Measurements from ENCODE around the gene B3GNT4. TPM values are rescaled to one million over a fixed set of nuclear protein-coding genes. Genes with fewer than 3 reads are reported as not detected.

B3GNT4 gene
- total and polyA plus RNA-seq, 2 of the 8 experiments (the other 6 are each of a cell fraction or from before 2014, with no cell fraction given): 1.1 to 1.4 TPM

DNA sequence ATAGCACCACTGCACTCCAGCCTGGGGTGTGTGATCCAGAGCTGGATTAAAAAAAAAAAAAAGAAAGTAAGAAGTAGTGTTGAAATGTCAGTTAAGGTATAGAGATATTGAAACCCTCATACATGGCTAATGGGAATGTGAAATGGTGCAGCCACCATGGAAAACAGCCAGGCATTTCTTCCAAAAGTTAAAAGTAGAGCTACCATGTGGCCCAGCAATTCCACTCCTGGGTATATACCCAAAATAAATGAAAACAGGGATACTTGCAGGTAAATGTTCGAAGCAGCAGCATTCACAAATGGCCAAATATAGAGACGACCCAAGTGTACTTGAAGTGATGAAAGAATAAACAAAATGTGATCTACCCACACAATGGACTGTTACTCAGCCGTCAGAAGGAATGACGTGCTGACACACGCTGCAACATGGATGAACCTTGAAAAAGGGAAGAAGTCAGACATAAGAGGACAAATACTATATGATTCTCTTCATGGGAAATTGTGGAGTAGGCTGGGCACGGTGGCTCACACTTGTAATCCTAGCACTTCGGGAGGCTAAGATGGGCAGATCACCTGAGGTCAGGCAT, 44.7 kb upstream of the B3GNT4 start (continued):
- TF ChIP-seq, protein P1, sequence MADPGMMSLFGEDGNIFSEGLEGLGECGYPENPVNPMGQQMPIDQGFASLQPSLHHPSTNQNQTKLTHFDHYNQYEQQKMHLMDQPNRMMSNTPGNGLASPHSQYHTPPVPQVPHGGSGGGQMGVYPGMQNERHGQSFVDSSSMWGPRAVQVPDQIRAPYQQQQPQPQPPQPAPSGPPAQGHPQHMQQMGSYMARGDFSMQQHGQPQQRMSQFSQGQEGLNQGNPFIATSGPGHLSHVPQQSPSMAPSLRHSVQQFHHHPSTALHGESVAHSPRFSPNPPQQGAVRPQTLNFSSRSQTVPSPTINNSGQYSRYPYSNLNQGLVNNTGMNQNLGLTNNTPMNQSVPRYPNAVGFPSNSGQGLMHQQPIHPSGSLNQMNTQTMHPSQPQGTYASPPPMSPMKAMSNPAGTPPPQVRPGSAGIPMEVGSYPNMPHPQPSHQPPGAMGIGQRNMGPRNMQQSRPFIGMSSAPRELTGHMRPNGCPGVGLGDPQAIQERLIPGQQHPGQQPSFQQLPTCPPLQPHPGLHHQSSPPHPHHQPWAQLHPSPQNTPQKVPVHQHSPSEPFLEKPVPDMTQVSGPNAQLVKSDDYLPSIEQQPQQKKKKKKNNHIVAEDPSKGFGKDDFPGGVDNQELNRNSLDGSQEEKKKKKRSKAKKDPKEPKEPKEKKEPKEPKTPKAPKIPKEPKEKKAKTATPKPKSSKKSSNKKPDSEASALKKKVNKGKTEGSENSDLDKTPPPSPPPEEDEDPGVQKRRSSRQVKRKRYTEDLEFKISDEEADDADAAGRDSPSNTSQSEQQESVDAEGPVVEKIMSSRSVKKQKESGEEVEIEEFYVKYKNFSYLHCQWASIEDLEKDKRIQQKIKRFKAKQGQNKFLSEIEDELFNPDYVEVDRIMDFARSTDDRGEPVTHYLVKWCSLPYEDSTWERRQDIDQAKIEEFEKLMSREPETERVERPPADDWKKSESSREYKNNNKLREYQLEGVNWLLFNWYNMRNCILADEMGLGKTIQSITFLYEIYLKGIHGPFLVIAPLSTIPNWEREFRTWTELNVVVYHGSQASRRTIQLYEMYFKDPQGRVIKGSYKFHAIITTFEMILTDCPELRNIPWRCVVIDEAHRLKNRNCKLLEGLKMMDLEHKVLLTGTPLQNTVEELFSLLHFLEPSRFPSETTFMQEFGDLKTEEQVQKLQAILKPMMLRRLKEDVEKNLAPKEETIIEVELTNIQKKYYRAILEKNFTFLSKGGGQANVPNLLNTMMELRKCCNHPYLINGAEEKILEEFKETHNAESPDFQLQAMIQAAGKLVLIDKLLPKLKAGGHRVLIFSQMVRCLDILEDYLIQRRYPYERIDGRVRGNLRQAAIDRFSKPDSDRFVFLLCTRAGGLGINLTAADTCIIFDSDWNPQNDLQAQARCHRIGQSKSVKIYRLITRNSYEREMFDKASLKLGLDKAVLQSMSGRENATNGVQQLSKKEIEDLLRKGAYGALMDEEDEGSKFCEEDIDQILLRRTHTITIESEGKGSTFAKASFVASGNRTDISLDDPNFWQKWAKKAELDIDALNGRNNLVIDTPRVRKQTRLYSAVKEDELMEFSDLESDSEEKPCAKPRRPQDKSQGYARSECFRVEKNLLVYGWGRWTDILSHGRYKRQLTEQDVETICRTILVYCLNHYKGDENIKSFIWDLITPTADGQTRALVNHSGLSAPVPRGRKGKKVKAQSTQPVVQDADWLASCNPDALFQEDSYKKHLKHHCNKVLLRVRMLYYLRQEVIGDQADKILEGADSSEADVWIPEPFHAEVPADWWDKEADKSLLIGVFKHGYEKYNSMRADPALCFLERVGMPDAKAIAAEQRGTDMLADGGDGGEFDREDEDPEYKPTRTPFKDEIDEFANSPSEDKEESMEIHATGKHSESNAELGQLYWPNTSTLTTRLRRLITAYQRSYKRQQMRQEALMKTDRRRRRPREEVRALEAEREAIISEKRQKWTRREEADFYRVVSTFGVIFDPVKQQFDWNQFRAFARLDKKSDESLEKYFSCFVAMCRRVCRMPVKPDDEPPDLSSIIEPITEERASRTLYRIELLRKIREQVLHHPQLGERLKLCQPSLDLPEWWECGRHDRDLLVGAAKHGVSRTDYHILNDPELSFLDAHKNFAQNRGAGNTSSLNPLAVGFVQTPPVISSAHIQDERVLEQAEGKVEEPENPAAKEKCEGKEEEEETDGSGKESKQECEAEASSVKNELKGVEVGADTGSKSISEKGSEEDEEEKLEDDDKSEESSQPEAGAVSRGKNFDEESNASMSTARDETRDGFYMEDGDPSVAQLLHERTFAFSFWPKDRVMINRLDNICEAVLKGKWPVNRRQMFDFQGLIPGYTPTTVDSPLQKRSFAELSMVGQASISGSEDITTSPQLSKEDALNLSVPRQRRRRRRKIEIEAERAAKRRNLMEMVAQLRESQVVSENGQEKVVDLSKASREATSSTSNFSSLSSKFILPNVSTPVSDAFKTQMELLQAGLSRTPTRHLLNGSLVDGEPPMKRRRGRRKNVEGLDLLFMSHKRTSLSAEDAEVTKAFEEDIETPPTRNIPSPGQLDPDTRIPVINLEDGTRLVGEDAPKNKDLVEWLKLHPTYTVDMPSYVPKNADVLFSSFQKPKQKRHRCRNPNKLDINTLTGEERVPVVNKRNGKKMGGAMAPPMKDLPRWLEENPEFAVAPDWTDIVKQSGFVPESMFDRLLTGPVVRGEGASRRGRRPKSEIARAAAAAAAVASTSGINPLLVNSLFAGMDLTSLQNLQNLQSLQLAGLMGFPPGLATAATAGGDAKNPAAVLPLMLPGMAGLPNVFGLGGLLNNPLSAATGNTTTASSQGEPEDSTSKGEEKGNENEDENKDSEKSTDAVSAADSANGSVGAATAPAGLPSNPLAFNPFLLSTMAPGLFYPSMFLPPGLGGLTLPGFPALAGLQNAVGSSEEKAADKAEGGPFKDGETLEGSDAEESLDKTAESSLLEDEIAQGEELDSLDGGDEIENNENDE (IDR thresholded peaks at IDR 0.05; ENCODE audit: insufficient replicate concordance, low read length): no peak
- no peak for TF ChIP-seq EGR1 (IDR thresholded peaks at IDR 0.05; ENCODE audit: borderline replicate concordance, low read depth, low read length)
- no peak for TF ChIP-seq TAF1 (IDR thresholded peaks at IDR 0.05; ENCODE audit: low read depth, low read length)
- TF ChIP-seq, protein P2, sequence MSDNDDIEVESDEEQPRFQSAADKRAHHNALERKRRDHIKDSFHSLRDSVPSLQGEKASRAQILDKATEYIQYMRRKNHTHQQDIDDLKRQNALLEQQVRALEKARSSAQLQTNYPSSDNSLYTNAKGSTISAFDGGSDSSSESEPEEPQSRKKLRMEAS (IDR thresholded peaks at IDR 0.05): no peak
- TF ChIP-seq, protein P3, sequence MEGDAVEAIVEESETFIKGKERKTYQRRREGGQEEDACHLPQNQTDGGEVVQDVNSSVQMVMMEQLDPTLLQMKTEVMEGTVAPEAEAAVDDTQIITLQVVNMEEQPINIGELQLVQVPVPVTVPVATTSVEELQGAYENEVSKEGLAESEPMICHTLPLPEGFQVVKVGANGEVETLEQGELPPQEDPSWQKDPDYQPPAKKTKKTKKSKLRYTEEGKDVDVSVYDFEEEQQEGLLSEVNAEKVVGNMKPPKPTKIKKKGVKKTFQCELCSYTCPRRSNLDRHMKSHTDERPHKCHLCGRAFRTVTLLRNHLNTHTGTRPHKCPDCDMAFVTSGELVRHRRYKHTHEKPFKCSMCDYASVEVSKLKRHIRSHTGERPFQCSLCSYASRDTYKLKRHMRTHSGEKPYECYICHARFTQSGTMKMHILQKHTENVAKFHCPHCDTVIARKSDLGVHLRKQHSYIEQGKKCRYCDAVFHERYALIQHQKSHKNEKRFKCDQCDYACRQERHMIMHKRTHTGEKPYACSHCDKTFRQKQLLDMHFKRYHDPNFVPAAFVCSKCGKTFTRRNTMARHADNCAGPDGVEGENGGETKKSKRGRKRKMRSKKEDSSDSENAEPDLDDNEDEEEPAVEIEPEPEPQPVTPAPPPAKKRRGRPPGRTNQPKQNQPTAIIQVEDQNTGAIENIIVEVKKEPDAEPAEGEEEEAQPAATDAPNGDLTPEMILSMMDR (IDR thresholded peaks at IDR 0.05; ENCODE audit: control extremely low read depth in 1 of 3, insufficient read depth in 1 of 3, low read depth in 1 of 3, low read length in 3 of 3): no peak
- TF ChIP-seq CBX8 (IDR thresholded peaks at IDR 0.05; ENCODE audit: borderline replicate concordance, low read depth, low read length): no peak
- TF ChIP-seq KDM1A (IDR thresholded peaks at IDR 0.05; ENCODE audit: borderline replicate concordance, low read length): no peak
- no peak for TF ChIP-seq RBBP5 (IDR thresholded peaks at IDR 0.05; ENCODE audit: borderline replicate concordance, low read depth, low read length)

Data from H1 (cell line).